Measurements from ENCODE around the gene NSUN3.

The NSUN3 gene

DNA sequence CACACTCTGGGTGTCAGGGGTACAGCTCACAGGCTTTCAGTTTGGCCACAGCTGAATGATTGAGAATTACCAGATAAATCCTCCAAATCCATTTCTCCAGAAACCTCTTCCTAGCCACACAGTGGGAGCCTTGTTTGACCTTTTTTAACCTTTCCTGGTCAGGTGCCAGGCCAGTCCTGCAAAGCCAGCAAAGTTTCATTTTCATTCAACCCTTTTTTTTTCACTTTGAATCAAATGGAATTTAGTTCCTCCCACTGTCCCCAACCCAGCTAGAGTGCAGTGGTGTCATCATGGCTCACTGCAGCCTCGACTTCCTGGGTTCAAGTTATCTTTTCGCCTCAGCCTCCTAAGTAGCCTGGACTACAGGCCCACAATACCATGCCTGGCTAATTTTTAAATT, 67.8 kb downstream of the NSUN3 start:
- no peak for DNase-seq (ENCODE audit: low read depth)

DNA sequence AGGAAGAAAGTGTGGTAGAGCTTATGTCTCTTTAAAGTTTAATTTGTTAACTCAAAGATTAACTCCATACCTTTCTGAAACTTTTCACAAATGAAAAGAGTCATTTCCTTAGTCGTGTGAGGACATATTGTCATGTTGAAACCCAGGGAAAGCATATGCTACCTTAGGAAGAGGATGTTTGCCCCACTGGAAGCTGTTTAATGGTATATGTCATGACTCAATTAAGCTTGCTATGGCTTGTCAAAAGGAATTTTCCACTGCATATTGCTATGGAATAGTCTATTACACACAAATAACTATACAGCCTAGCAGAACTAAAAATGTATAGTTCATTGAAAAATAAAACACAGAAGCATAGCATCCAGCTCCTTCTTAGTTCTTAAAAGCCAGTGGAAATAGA, 69.9 kb downstream of the NSUN3 start:
- DNase-seq (ENCODE audit: low read depth), result no peak

DNA sequence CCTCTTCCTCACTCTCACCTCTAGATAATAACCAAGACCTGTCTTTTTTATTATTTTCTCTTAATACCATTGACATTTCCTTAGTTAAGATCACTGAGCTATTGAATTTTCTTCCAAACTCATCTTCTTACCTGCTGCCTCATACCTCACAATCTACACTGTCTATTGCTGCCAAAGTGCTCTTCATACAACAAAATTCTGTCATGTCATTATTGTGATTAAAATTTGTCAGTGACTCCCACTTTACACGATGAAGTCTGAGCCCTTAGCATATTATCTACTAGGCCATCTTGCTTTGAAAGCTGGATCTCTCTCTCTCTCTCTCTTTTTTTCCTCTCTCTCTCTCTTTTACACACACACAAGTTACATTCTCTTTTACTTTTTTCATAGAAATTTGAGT, 73.3 kb downstream of the NSUN3 start:
- DNase-seq (ENCODE audit: low read depth), result no peak

DNA sequence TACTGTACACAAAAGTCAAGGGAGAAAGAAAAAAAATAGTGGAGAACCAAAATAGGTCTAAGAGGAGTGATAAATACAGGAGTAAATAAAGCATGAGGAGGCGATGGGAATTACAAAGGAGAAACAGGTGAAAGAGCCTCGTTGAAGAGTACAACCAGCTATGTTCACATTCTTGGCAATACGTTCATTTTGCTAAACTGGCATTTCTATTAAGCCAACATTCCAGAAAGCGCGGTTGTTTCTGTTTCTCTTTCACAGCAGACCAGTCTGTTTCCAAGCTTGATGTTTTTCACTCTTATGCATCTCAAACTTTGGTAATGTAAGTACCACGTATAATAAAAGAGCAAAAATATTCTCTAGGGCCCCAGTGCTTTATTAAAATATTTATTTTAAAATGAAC, 74.5 kb downstream of the NSUN3 start:
- peak; percentile 19 for DNase-seq (ENCODE audit: low read depth)

DNA sequence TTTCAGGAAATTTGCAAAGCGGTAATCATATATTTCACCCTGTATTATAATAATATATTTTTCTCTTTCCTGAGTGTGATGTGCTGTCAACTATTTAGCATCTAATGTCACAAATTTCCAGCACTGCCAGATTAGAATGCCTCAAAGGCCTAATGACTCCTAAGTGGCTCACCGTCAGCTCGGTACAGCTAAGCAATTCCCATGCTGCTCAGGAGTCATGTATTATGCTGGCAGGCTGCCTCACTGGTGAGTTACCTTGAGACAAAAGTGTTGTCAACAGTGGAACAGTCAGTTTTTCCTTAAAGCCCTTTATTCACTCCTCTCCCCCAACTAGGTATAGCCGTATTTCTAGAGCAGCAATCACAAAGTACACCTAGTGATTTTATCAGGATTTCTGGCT, 83.6 kb downstream of the NSUN3 start:
- no peak for DNase-seq (ENCODE audit: low read depth)

DNA sequence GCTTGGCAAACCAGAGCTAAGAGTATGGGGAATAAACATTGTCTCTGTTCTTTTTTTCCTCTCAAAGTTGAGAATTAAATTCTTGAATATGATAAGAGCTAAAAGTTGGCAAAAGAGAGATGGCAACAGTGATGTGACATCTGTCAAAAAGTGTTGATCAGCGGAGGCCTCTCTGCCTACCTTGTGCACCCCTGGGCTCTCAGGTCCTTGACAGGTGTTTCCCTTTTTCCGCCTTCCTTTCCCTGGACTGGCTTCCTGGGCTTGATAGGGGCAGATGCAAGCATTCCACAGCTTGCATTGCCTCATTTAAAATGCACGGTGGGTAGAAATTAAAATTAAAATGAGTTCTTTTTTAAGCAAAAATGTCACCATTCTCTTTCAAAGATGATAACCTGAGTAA, 84.2 kb downstream of the NSUN3 start:
- DNase-seq (ENCODE audit: low read depth), result no peak

DNA sequence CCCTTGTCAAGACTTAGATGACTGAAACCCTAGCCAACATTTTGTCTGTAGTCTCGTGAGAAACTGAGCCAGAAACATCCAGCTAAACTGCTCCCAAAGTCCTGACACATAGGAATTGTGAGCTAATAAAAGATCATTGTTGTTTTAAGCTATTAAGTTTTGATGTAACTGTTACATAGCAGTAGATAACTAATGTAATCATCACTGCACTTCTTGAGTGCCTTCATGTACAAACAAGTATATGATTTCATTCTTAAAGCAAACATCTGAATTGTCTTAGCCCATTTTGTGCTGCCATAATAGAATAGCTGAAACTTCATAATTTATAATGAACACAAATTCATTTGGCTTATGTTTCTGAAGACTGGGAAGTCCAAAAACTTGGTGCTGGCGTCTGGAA, 87.3 kb downstream of the NSUN3 start:
- no peak for DNase-seq (ENCODE audit: low read depth)

DNA sequence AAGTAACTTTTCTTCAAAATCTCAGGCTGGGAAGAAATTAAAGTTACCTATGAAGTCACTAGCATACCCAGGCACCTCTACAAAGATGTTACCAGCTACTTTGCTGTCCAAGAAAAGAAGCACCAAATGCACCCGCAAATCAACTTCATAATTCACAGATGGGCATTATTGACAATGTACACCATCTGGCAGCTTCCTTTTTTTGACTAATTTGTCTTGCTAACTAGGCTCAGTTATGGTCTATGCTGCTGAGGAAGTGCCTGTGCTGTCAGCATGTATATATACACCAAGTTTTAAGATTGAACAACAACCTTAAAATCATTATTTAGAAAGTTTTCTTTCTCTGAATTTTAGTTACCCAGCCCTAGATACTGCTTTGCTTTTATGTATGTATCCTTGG, 93.8 kb downstream of the NSUN3 start:
- DNase-seq (ENCODE audit: low read depth), result no peak

DNA sequence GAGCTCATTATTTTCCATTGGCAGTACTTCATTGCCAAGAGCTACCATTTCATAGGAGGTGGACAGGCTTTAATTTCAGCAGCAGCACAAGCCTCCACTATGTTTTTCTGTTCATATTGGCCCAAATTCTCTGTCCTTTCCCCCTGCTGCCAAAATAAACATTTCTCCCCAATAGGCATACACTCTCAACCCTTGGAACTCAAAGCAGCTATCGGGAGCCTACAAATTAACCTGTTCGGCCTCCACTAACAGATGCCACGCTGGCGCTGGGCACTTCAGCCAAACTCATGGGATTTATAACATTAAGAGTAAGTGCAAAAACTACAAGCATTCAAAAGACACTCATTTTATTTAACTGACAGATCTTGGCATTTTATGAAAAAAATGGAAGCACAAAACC, 95.7 kb downstream of the NSUN3 start:
- no peak for DNase-seq (ENCODE audit: low read depth)

DNA sequence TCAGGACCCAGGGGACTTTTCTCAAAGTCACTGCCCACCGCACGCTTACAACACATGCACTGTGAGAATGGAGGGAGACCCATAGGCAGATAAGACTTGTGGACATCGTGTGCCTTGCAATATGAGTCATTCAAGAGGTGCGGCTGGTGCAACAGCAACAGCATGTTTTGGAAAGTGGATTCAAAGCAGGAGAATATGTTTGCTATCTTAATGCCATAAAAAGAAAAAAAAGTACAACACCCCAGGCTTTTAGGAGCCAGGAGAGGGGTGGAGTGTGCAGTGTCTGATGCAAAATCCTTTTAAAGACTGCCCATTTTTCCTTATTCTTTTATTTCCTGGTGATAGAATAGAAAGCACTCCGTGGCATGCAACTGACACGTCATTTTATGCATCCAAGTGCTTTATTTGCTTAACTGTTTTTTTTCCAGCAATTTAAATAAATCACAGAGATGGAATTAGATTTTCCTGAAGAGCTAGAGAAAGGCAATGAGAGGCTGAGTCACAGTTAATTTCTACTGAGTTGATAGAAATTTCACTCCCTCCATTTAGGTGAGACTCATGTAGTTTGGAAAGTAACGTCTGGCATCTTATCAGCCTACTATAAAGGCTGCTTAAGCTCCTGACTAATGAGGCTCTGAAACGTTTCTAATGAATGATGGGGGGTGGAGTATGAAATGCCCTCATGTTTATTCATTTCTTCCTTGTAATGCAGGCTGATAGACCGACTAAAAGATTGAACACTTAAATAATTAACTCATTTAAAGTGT, 96.4 kb downstream of the NSUN3 start:
- peak; percentile 6 for DNase-seq (ENCODE audit: low read depth)

DNA sequence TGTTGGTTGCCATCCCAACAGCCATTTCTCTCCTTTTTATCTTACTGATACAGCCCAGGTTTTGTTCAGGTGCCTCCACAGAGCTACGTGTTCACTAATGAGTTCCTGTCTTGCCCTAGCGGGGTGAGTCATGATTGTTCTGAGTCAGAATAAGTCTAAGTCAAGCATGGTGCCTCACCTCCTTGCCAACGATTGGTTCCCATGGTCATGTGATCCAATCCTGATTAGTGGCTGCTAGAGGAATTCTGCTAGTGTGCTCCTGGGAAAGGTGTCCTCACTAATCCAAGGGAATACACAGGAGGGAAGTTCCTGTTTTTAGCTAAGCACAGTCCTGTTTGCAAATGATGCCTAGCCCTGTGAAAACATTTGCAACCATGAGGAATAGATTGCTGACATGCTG, 99.8 kb downstream of the NSUN3 start:
- no peak for DNase-seq (ENCODE audit: low read depth)

DNA sequence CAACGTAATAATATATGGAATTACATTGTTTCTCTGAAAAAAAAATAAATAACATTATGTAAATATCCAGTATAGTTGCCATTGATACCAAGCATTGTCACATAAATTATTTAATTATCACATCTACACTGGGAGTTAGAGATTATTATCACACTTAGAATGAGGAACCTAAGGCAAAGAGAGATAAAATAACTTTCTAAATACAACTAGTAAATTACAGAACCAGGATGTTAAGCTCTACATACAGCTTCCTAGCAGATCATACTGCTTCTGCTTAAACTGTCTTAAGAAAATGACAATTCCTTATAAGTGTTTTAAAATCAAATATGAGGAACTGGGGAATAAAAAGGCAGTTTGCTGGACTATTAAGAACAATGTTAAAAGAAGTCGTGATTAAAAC, 104.5 kb downstream of the NSUN3 start:
- DNase-seq (ENCODE audit: low read depth), result no peak

DNA sequence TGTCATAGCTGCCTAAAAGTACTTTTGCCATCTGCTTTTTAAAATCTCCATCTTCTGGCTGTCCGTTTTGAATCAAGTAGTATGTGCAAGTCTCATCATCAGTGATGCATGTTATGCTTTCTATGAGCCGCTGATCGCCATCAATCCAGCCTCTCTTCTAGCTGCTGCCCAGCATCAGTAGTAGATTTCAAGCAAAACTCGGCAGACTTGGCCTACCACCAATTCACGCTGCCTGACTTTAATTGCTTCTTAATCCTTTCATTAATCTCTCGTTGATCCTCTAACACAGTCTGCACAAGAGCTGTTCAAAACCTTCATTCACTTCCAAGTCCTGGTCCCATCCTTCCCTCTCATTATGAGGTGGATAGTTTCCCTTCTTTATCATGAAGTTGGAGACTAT, 104.9 kb downstream of the NSUN3 start:
- no peak for DNase-seq (ENCODE audit: low read depth)

DNA sequence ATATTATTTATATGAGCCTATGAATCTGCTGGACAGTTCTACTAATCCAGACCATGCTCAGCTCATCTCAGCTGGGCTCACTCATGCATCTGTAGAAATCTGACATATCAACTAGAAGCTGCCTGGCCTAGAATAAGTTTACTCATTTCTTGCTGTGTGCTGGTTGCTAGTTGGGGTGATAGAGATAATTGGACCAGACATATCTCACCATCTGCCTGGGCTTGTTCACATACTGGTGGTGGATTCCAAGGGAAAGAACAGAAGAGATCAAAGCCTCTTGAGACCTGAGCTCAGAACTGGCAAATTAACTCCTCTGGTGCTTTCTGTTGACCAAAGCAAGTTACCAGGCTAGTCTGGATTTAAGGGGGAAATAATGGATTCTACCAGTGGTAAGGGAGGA, 109.1 kb downstream of the NSUN3 start:
- no peak for DNase-seq (ENCODE audit: low read depth)

DNA sequence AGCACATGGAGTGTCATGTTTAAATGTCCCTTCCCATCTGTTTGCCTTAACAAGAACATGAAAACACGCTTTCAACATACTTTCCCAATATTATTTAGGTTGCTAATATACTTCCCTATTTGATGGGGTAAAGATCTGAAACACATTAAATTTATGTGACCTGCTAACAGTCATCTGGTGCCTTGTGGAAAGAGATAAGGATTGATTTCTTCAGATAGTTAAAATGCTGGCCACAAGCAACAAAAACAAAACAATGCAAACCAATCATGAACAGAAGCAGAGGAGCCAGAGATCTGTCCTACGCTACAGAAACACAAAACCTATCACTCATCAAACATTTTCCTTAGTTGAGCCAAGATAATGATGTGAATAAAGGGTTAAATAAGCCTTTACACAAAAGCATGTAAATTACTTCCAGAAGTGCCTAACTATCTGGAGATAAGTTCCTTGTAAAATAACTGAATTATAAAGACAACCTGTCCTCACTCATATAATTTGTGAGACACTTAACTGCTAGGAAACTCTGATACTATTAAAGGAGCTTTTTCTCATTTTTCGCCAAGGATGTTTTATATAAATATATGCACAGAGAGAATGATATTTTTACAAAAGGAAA, 109.9 kb downstream of the NSUN3 start:
- DNase-seq (ENCODE audit: low read depth), result no peak

DNA sequence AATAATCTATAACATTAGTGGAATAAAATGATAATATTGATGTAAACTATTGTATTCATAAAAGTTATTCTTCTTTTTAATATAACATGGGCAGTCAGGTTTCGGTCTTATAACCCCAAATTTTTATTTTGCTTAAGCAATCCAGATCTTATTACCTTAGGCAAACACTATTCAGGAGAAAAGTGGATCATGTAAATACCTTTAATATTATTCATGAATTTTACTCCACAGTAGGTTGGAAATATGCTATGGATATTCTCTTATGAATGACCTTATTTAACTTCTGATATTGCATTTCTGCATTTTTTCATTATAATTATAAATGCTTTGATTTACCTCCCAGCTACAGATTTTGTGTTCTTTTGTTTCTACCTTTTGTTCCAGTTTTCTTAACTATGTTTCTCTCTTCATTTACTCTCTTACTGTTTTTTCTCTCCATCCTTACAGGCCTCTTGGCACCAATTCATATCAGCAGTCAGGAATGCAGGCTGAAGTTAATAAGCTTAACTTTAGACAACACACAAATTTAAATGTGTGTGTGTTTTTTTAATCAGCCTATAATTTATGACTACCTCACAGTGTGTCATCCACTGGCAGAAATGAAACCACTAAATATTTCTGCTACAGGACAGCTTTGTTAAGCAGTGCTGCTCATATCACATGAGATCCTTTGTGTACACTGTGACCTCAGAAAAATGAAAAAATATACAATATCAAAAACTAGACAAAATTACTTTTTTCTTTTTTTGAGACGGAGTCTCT, 111.0 kb downstream of the NSUN3 start:
- DNase-seq (ENCODE audit: low read depth), result no peak

DNA sequence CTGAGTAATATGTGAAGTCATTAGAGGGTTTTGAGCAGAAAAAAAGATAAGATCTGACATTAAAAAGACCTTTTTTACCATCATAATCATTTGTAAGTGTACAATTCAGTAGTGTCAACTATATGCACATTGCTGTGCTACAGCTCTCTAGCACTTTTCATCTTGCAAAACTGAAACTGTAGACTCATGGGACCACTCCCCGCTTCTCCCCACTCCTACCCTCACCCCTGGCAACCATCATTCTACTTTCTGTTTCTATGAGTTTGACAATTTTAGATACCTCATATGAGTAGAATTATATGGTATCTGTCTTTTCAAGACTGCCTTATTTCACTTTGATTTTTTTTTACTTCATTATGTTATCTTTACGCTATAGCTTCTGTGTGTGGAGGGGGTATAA, 112.8 kb downstream of the NSUN3 start:
- DNase-seq (ENCODE audit: low read depth), result no peak

DNA sequence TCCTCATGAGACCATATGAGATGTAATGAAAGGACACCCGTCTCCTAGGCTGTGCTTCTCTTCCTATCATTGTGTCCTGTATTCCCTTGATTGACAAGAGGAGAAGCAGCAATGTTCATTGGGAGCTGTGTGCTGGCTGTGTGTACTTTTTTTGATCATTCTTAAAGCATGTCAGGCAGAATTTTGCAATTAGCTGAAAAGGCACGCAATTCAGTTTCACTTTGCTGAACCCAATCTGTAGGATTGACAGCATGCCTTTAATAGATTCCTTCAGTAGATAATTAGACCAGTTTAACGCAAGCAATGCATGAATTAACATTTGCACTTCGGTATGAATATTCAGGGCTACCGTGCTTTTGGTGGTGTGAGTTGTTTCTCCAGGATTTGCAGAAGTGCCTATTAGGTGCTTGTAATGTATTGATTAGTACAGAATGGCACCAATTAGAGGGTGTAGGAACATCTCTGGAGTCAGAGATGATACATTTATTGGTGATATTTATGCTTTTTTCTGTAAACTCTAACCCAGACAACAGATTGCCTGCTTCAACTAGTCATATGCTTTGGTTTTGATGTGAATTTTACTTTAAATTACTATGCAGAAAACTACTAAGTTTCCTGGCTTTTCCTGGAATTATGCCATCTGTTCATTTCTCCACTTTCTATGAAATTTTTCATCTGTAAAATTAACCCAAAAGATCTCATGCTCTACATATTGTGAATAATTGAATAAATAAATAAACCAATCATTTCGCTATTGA, 114.3 kb downstream of the NSUN3 start:
- DNase-seq (ENCODE audit: low read depth), result peak; percentile 5

Data from fibroblast of gingiva (primary cell).